WERI-Rb-1 (cell line): ENCODE data around the gene ARMC9.

Experiments used
- DNase-seq: peaks from one replicate; pipeline ENCODE4 v3.0.0-alpha.2; 2020
- H3K27ac ChIP-seq: fragments of 250-450 bp; sonication (Bioruptor Pico); 2 replicates; pipeline ENCODE4 v1.5.1; 2020; ENCODE audit warnings: mild to moderate bottlenecking, moderate library complexity
- H3K27me3 ChIP-seq: fragments of 250-450 bp; sonication (Bioruptor Pico); 2 replicates; pipeline ENCODE4 v1.5.1; 2021; ENCODE audit warnings: mild to moderate bottlenecking, low read depth, moderate library complexity; ENCODE audit not compliant: insufficient read depth, severe bottlenecking
- H3K36me3 ChIP-seq: fragments of 250-450 bp; sonication (Bioruptor Pico); 2 replicates; pipeline ENCODE4 v1.5.1; 2020; ENCODE audit warnings: mild to moderate bottlenecking, moderate library complexity
- H3K4me3 ChIP-seq: 2 replicates; pipeline ENCODE4 v1.5.1; 2011; ENCODE audit warnings: low read depth, mild to moderate bottlenecking, control low read depth, low read length
- H3K9me3 ChIP-seq: fragments of 250-450 bp; sonication (Bioruptor Pico); 2 replicates; pipeline ENCODE4 v1.5.1; 2021; ENCODE audit warnings: mild to moderate bottlenecking, moderate library complexity; ENCODE audit not compliant: severe bottlenecking
- TF ChIP-seq, protein P1 (sequence below): IDR thresholded peaks from 2 replicates; pipeline ENCODE4 v1.5.1; 2011; ENCODE audit warnings: low read depth, mild to moderate bottlenecking, control low read depth, inconsistent platforms, low read length

ARMC9 gene

DNA sequence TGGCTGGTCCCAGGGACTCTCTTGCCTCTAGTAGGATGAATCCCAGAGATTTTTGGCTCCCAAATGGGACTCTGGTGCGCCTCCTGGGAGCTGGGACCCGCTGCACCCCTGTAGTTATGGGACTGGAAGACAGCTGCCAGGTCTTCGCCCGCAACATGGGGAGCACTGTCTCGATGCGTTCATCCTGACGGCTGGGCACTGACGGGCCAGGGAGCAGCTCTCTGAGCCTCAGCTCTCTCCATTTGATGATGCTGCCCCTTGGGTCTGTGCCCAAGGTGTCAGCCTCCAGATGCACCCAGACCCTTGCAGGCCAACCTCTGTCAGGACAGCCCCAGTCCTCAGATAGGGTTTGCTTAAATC lies 9.3 kb upstream of the ARMC9 start:
- H3K4me3 ChIP-seq: no peak overlapping the region
- H3K27ac ChIP-seq: no peak overlapping the region
- no peak for DNase-seq
- no peaks in the 10 kb centered on the region for H3K27me3 ChIP-seq
- no peaks in the 10 kb centered on the region for H3K9me3 ChIP-seq
- H3K36me3 ChIP-seq: no peaks in the 10 kb centered on the region
- TF ChIP-seq, protein P1, sequence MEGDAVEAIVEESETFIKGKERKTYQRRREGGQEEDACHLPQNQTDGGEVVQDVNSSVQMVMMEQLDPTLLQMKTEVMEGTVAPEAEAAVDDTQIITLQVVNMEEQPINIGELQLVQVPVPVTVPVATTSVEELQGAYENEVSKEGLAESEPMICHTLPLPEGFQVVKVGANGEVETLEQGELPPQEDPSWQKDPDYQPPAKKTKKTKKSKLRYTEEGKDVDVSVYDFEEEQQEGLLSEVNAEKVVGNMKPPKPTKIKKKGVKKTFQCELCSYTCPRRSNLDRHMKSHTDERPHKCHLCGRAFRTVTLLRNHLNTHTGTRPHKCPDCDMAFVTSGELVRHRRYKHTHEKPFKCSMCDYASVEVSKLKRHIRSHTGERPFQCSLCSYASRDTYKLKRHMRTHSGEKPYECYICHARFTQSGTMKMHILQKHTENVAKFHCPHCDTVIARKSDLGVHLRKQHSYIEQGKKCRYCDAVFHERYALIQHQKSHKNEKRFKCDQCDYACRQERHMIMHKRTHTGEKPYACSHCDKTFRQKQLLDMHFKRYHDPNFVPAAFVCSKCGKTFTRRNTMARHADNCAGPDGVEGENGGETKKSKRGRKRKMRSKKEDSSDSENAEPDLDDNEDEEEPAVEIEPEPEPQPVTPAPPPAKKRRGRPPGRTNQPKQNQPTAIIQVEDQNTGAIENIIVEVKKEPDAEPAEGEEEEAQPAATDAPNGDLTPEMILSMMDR: no peak

DNA sequence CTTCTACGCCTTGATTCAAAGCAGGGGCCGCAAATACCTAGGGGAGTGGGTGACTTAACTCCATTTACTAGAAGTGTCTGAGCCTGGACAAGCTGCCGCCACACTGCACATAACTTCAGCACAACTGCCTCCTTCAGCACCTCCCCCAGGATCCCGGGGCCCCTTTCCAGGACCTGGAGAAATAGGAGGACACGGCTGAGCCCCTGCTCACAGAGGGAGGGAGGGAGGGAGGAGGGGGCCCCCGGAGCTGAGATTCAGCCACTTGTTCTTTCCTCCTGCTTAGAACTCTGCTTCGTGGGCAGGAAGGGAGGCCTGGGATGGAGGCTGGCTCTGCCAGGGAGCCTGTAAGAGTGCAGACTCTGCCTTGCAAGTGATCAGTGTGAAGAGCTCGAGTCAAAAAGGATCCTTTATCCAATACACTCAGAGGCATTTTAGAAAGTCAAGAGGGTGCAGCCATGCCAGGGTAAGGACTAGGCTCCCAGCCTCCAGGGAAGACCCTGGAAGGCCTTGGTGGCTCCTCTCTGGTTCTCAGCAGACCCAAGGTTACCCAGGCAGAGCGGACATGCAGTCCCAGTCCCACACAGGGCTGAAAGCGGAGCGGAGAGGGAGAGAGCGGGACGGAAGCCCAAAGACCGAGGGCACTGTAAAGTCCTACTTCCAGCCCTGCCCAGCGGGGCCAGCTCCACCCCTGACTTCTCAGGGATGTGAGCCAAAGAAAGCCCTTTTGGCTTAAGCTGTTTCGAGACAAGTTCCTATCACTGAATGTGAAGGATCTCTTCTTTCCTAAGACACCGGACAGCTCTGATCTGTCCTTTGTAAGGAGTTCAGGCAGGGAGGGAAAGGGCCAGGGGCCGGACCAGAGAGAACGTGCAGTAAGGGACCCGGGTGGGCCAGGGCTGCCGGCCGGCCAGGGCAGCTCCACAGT lies 8.6 kb upstream of the ARMC9 start:
- Histone ChIP-seq H3K27me3 (no peaks in the 10 kb centered on the region), H3K36me3 (no peaks in the 10 kb centered on the region), H3K9me3 (no peaks in the 10 kb centered on the region), H3K27ac (no peak overlapping the region), H3K4me3 (no peak overlapping the region)
- TF ChIP-seq, protein P1: no peak
- no peak for DNase-seq

DNA sequence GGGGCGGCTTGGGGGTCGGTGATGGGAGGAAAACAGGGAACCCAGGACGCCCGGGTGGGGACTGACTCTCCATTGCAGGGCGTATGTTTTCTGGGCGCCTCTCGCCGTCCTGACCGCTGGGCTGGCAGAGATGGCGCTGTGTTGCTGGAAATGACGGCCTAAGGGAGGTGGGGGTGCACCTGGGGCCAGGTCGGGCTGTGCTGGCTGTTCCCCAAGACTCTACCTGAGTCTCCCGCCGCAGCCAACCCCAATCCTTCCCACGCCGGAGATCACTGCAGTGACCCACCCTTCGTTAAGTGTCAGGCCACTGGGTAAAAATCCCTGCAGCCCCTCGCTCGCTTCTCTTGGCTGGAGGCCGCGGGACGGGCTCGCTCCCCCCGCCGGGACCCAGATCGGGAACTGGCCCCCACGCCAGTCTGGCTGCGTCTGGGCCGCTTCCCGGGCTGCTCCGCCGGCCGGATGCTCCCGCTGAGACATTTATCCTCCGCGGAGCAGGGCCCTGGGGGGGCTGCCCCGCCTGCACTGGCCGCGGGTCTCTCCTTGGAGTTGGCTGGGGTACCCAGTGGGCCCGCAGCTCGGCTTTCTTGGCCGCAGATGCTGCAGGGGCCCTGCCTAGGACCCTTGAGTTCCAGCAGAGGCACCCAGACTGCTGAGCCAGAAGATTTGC lies 7.8 kb upstream of the ARMC9 start:
- TF ChIP-seq, protein P1: no peak
- Histone ChIP-seq H3K27me3 (no peaks in the 10 kb centered on the region), H3K9me3 (no peaks in the 10 kb centered on the region), H3K4me3 (no peak overlapping the region), H3K27ac (no peak overlapping the region), H3K36me3 (no peaks in the 10 kb centered on the region)
- no peak for DNase-seq

GRCh38 chr2:231191896-231192872 lies 6.2 kb upstream of the ARMC9 start:
- peak; percentile 87 for DNase-seq
- no peak overlapping the region for H3K27ac ChIP-seq
- no peaks in the 10 kb centered on the region for H3K36me3 ChIP-seq
- H3K9me3 ChIP-seq: peaks cover 5% of the 10 kb centered on the region
- TF ChIP-seq, protein P1: peak; percentile 83
- H3K27me3 ChIP-seq: no peaks in the 10 kb centered on the region
- no peak overlapping the region for H3K4me3 ChIP-seq

DNA sequence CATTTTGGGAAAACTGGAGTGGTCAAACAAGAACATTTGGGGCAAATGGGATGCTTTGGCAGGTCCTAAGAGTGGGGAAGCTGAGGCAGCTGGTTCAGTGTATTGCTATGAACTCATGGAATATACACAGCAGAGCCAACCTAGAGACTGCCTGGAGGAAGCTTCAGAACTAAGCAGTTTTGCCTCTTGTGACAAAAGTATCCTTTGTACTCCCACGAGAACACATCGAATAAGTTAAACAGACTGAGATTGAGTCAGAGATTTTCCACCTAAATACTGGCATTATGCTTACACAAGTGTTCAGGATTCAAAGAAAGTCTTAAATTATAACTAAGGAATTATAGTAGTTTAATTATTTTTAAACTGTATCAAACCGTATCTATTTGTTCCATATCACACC lies 5.2 kb upstream of the ARMC9 start:
- H3K27ac ChIP-seq: no peak overlapping the region
- no peak for DNase-seq
- no peaks in the 10 kb centered on the region for H3K27me3 ChIP-seq
- TF ChIP-seq, protein P1: no peak
- H3K9me3 ChIP-seq: peaks cover 5% of the 10 kb centered on the region
- H3K36me3 ChIP-seq: no peaks in the 10 kb centered on the region; the same call in 1 of the 2 replicates
- H3K4me3 ChIP-seq: no peak overlapping the region
